DMS53 treated with DMSO at 0.1 percent for 48 hours (cell line): ENCODE measurements around the gene DCC.

Experiments
- DNase-seq: peaks from one replicate; lab custom pipeline; 2025; ENCODE audit not compliant: unreplicated experiment; lab: John Stamatoyannopoulos, UW

DCC gene

GRCh38 chr18:53004798-53005197 is 664.8 kb downstream of the DCC start:
- peak; percentile 31 for DNase-seq

- no peak for DNase-seq
Measured at GRCh38 chr18:53018791-53019190, 678.8 kb downstream of the DCC start.

DNA sequence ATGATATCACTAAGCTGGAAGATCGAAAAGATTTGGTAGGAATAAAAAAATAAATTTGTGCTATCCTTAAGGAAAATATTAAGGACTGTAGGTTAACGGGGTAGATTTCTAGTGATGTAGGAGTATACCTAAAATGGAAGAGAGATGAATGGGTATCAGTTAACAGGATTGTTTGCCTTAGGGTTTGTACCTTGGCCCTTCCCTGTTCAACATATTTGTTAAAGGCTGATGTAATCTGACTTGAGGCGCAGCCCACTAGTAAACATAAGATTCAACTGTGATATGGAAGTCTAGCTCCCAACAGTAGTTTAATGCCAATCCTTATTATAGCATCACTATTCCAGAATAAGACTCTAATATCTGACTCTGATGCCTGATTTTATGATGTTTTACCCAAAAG is 685.2 kb downstream of the DCC start:
- DNase-seq: peak; percentile 98

- DNase-seq: no peak
Measured at GRCh38 chr18:53028565-53028964, 688.6 kb downstream of the DCC start.

- no peak for DNase-seq
Measured at GRCh38 chr18:53033128-53033527, 693.1 kb downstream of the DCC start.

- no peak for DNase-seq
Measured at GRCh38 chr18:53038608-53039007, 698.6 kb downstream of the DCC start.

DNA sequence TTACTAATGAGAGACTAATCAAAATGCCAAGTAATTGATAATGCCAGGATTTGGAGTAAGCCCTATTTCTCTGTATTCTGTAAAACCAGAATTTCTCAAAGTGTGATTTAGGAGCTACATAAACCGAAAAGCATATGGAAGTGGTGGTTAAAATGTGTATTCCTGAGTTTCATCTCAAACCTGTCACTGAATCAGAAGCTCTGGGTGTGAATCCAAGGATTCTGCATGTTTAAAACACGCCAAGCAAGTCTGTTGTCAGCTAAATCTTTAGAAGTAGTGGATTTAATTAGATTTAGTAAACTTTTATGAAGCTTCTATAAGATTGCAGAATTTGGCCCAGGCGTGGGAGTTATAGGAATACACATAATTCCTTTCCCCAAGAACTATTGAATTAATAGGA is 700.3 kb downstream of the DCC start:
- no peak for DNase-seq

- DNase-seq: no peak
Measured at GRCh38 chr18:53056064-53056463, 716.1 kb downstream of the DCC start.

DNA sequence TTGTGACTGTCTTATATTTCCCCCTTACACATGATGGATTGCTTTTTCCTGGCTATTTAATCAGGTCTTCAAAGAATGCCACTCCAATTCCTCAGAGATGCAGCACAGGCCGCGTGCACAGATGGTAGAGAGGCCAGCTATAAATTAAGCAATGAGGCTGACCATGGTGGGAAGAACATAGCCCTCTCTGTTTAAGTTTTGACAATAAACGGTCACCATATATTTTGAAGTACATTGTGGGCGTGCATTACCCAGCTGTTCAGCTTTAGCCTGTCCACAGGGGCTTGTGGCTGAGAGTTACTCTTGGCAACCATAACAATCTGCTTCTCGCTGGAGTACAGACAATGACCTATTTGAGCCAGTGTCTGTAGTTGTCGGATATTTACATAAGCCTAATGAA is 730.8 kb downstream of the DCC start:
- DNase-seq: no peak

- DNase-seq: no peak
Measured at GRCh38 chr18:53080687-53081086, 740.7 kb downstream of the DCC start.

DNA sequence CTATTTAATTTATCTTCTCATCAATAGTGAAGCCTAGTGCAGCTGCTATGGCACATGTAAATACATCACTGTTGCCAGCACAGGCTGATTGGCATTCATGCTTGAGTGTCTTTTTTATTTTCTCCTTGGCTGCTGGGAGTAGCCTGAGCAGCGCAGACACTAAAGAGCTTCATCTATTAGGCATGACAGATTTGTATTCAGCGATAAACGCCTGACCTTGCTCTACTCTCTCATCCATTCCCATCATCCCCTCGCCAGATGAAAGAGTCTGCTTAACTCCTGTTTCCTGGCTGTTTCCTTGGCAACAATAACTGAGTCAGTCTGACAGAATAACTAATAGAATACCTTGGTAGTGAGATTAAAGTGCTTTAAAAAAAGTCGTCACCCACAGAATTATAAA is 753.6 kb downstream of the DCC start:
- no peak for DNase-seq

GRCh38 chr18:53101536-53102105 is 761.6 kb downstream of the DCC start:
- DNase-seq: no peak

DNA sequence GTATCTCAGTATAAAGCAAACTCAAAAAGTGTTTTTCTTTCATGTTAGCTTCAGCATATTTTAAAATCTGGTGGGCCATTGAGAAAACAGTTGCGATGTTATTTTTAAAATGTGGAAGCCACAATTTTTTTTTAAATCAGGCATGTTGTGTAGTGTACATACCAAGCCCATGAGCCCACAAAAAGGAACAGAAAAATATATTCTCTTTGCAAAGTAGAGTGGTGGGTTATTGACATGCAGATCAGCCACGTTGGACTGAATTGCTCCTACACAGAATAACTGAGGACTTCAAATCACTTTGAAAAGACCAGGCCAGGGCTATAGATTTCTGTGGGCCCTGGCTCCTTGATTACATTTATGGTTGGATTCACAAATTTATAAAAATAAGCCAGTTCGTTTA is 774.4 kb downstream of the DCC start:
- DNase-seq: no peak

DNA sequence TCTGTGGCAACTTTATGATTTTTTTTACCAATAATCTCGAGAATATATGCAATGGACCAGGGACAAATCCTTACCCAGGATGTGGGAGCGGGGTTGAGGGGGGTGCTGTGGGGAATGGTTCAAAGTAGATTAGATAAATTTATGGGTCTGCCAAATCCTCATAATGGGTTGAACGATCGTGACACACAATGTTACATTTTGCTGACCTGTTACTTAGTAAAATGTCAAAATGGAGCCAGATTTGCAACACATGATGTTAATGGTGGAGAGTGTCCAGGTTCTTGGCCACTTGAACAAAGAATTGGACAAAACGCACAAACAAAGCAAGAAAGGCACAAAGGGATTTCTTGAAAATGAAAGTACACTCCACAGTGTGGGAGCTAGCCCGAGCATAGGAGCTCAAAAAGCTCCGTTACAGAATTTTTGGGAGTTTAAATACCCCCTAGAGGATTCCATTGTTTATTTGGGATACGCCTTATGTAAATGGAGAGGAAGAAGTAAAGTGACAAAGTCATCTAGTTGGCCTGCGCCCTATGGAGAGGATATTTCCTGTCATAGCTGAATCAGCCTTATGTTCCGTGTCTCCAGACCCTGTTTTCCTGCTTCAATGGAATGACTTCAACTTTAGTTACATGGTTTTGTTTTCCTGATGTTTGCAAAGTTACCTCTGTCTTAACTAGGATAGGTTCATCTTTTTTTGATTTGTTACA is 776.0 kb downstream of the DCC start:
- no peak for DNase-seq

DNA sequence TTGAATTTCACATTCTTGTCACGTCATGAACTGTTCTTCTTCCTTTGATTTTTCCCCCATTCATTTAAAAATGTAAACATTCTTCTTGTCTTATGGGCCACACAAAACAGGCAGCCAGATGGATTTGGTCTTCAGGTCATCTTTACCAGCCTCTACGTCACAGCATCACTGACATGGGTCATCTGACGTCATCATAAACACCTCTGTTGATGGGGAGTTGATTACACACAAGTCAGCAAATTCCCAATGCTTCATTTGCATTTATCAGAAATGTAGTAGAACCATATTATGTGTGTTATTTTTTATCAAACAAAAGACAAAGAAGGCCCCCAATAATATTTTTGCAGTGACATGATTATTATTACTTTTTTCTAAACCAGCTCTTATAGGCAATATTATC is 777.9 kb downstream of the DCC start:
- DNase-seq: no peak

DNA sequence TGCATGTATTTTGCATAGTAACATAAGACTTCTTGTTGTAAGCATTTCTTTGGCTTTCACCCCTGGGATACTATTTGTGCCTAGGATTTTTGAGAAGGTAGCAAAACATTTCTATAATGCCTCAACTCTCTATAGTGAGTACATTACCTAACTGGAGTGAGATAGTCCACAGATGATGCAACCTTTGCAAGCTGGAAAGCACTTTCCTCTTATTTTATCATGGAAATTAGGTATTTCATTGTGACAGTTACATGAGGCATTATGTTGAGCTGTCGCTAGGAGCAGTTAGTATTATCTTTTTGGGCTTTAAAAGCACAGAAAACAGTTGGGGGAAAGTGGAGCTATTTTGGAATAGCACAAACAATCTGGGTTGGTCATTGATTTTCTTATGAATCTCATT is 786.2 kb downstream of the DCC start:
- no peak for DNase-seq

- no peak for DNase-seq
Measured at GRCh38 chr18:53131001-53131400, 791.0 kb downstream of the DCC start.

DNA sequence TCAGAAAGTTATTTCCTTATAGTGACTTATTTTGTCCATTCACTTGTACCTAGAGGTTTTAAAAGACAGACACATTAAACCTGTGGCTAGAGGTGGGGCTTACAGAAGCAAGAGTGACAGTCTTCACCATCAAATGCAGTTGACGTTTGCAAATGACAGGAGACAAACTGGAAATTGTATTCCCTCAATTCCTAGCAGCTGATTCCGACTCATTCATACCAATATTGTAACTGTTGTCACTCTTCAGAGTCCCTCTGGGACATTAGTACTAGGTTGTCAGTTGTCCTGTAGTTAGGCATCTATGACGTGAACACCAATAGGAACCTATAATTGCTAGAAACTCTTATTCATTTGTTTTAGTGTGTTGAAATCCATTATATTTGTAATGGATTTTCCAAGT is 794.7 kb downstream of the DCC start:
- DNase-seq: no peak

GRCh38 chr18:53135654-53136053 is 795.7 kb downstream of the DCC start:
- no peak for DNase-seq

DNA sequence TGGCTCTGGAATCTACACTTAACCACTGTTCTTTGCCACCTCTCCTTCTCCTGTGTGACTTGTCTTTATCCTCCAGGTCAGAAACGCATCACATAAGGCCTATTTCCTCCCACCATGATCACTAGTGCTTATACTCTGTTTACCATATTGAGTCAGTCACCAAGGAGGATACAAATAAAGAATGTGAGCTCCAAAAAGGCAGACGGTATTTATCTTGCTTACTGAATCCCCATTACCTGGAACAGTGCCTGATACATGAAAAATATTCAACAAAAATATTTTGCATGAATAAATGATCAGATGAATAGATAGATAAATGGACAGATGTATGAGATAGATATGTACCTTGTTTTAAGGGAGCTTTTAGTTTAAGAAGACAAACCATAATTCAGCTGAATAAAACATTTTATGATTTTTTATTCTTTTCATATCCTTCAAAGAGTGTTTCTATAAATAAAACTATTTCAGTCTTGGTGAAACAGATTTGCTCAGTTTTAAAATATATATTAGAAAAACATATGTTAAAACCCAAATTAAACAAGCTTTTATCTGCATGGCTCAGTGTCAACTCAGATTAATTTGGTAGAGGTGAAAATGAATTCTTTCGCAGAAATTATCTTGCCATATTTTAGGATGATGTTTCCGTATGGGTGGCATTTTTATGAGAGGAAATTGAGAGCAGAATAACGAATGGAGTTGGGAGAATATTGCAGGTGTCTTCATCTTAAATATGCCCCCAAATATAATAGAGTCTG is 799.9 kb downstream of the DCC start:
- peak; percentile 21 for DNase-seq

- no peak for DNase-seq
Measured at GRCh38 chr18:53142005-53142404, 802.0 kb downstream of the DCC start.

GRCh38 chr18:53147472-53147871 is 807.5 kb downstream of the DCC start:
- no peak for DNase-seq
